ENCODE results near the gene ZNF98. TPM values are rescaled to one million over a fixed set of nuclear protein-coding genes. Genes with fewer than 3 reads are reported as not detected.

The ZNF98 gene
- total RNA-seq (not detected), total RNA-seq (0 to 0.23 (median 0) reads per million in 172 experiments)
- not detected for polyA plus RNA-seq (2013, experiment 1 of 2)
- 0.05 TPM for polyA plus RNA-seq (2013, experiment 2 of 2)

- ChIA-PET POLR2A (no interaction called here), CTCF (no interaction called here)
- intact Hi-C loops (cut with DNase I, micrococcal nuclease) = no loop called here
- no peak within 1 kb of the TSS for H3K4me3 Mint-ChIP-seq
- no peaks in the 10 kb centered on the region for H3K4me1 Mint-ChIP-seq (ENCODE audit: low read depth)
- no peaks in the 10 kb centered on the region for H3K36me3 Mint-ChIP-seq (ENCODE audit: low read depth)
- Histone ChIP-seq H3K9me3 (ENCODE audit: control insufficient read depth in 1 of 2, insufficient read depth in 1 of 2, low read length in 2 of 2) (peaks cover 28 to 54% of the 10 kb centered on the region in 2 experiments), H3K27me3 (ENCODE audit: control insufficient read depth in 1 of 2, insufficient read depth in 2 of 2, low read length in 2 of 2) (no peaks in the 10 kb centered on the region), H3K4me1 (ENCODE audit: insufficient read depth, low read length) (no peaks in the 10 kb centered on the region), H3K4me3 (ENCODE audit: low read length) (no peak within 1 kb of the TSS), H3K36me3 (ENCODE audit: insufficient read depth, low read length) (no peaks in the 10 kb centered on the region), H3K27ac (ENCODE audit: low read depth in 1 of 2, low read length in 2 of 2) (no peak within 1 kb of the TSS)
- no peak for TF ChIP-seq CTCF (IDR thresholded peaks at IDR 0.05)
- no peaks in the 10 kb centered on the region for H3K27me3 Mint-ChIP-seq
- H3K27ac Mint-ChIP-seq = no peak within 1 kb of the TSS
- DNase-seq (no peak), ATAC-seq (ENCODE audit: poor library complexity) (no peak)
- peaks cover 13% of the 10 kb centered on the region for H3K9me3 Mint-ChIP-seq
These were observed at the start of gene ZNF98 for GRCh38 chr19:22422211-22422610. TSS of gene ZNF98 (minus strand) at chr19:22422346. CDS start at chr19:22422224, 122 bp downstream.

- Mint-ChIP-seq H3K9me3 (peaks cover 13% of the 10 kb centered on the region), H3K4me1 (ENCODE audit: low read depth) (no peaks in the 10 kb centered on the region), H3K27me3 (no peaks in the 10 kb centered on the region), H3K4me3 (no peak overlapping the region), H3K27ac (no peak overlapping the region), H3K36me3 (ENCODE audit: low read depth) (peaks cover 20% of the 10 kb centered on the region)
- ATAC-seq (ENCODE audit: poor library complexity) (no peak), DNase-seq (no peak)
- POLR2A ChIA-PET = no interaction called here
- no peak overlapping the region for H3K27ac ChIP-seq (ENCODE audit: low read depth in 1 of 2, low read length in 2 of 2)
- no peaks in the 10 kb centered on the region for H3K4me1 ChIP-seq (ENCODE audit: insufficient read depth, low read length)
- CTCF ChIA-PET = no interaction called here
- peaks cover 20 to 47% of the 10 kb centered on the region in 2 experiments for H3K9me3 ChIP-seq (ENCODE audit: control insufficient read depth in 1 of 2, insufficient read depth in 1 of 2, low read length in 2 of 2)
- no peaks in the 10 kb centered on the region for H3K36me3 ChIP-seq (ENCODE audit: insufficient read depth, low read length)
- no peaks in the 10 kb centered on the region for H3K27me3 ChIP-seq (ENCODE audit: control insufficient read depth in 1 of 2, insufficient read depth in 2 of 2, low read length in 2 of 2)
- no peak for TF ChIP-seq CTCF (IDR thresholded peaks at IDR 0.05)
- no peak overlapping the region for H3K4me3 ChIP-seq (ENCODE audit: low read length)
- intact Hi-C loops (cut with DNase I, micrococcal nuclease) = no loop called here
These were observed 24.5 kb upstream of the ZNF98 start for GRCh38 chr19:22446605-22447004.

GRCh38 chr19:22438011-22438410 lies 15.9 kb upstream of the ZNF98 start:
- DNase-seq (no peak), ATAC-seq (ENCODE audit: poor library complexity) (no peak)
- no peaks in the 10 kb centered on the region for H3K4me1 ChIP-seq (ENCODE audit: insufficient read depth, low read length)
- H3K36me3 ChIP-seq (ENCODE audit: insufficient read depth, low read length) = no peaks in the 10 kb centered on the region
- TF ChIP-seq CTCF (IDR thresholded peaks at IDR 0.05) = no peak
- no peak overlapping the region for H3K27ac ChIP-seq (ENCODE audit: low read depth in 1 of 2, low read length in 2 of 2)
- ChIA-PET CTCF (no interaction called here), POLR2A (no interaction called here)
- no peak overlapping the region for H3K4me3 ChIP-seq (ENCODE audit: low read length)
- no peaks in the 10 kb centered on the region for H3K27me3 ChIP-seq (ENCODE audit: control insufficient read depth in 1 of 2, insufficient read depth in 2 of 2, low read length in 2 of 2)
- peaks cover 24 to 62% of the 10 kb centered on the region in 2 experiments for H3K9me3 ChIP-seq (ENCODE audit: control insufficient read depth in 1 of 2, insufficient read depth in 1 of 2, low read length in 2 of 2)
- peaks cover 8% of the 10 kb centered on the region for H3K36me3 Mint-ChIP-seq (ENCODE audit: low read depth)
- H3K4me3 Mint-ChIP-seq = no peak overlapping the region
- H3K4me1 Mint-ChIP-seq (ENCODE audit: low read depth) = no peaks in the 10 kb centered on the region
- no peaks in the 10 kb centered on the region for H3K27me3 Mint-ChIP-seq
- H3K9me3 Mint-ChIP-seq = peaks cover 3% of the 10 kb centered on the region
- H3K27ac Mint-ChIP-seq = no peak overlapping the region
- intact Hi-C loops (cut with DNase I, micrococcal nuclease) = no loop called here

Data from CD4-positive, alpha-beta T cell (primary cell).